Uterus (tissue), 2 donors: Measurements from ENCODE around the gene PRKN.

ENCODE experiments used
- POLR2A ChIP-seq, 2 donors: fragments of 450-650 bp; IDR thresholded peaks; one replicate each; pipeline ENCODE4 v1.6.1; 2016; ENCODE audit warnings: antibody characterized with exemption in 2 of 2, mild to moderate bottlenecking in 1 of 2, moderate library complexity in 1 of 2
- TF ChIP-seq, protein P1 (sequence below), 4 experiments: fragments of 200-600 bp in 2 of 4; fragments of 450-650 bp in 2 of 4; sonication (generic) in 2 of 4; IDR thresholded peaks; one replicate each; pipeline ENCODE4 v1.5.1; 2016 to 2019; ENCODE audit warnings: antibody characterized with exemption in 4 of 4, mild to moderate bottlenecking in 2 of 4, moderate library complexity in 1 of 4

DNA sequence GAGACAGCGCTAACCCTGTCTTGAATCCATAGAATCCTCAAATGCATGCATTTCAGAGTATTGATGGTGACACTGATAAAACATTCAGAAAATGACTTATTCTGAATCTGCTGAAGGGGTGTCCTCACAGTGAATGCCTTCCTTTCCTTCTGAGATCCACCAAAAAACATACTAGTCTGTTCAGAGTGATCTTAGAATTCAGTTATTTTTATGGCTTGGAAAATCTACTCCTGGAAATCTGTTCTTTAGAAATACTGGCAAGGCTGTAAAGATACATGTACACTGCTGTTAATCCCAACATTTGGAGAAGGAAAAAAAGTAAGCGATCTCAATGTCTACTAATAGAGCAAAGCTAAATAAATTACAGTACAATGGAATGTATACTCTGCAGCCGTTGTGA is 781.1 kb downstream of the PRKN start:
- TF ChIP-seq, protein P1, sequence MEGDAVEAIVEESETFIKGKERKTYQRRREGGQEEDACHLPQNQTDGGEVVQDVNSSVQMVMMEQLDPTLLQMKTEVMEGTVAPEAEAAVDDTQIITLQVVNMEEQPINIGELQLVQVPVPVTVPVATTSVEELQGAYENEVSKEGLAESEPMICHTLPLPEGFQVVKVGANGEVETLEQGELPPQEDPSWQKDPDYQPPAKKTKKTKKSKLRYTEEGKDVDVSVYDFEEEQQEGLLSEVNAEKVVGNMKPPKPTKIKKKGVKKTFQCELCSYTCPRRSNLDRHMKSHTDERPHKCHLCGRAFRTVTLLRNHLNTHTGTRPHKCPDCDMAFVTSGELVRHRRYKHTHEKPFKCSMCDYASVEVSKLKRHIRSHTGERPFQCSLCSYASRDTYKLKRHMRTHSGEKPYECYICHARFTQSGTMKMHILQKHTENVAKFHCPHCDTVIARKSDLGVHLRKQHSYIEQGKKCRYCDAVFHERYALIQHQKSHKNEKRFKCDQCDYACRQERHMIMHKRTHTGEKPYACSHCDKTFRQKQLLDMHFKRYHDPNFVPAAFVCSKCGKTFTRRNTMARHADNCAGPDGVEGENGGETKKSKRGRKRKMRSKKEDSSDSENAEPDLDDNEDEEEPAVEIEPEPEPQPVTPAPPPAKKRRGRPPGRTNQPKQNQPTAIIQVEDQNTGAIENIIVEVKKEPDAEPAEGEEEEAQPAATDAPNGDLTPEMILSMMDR (IDR thresholded peaks at IDR 0.05): no peak
- TF ChIP-seq POLR2A (IDR thresholded peaks at IDR 0.05): no peak
